GM19238 (cell line): ENCODE data around the gene PLEKHG4B.

ENCODE experiments used
- DNase-seq: peaks from one replicate; pipeline ENCODE4 v3.0.0; 2011; ENCODE audit warnings: low spot score; ENCODE audit not compliant: insufficient read length

Gene PLEKHG4B

DNA sequence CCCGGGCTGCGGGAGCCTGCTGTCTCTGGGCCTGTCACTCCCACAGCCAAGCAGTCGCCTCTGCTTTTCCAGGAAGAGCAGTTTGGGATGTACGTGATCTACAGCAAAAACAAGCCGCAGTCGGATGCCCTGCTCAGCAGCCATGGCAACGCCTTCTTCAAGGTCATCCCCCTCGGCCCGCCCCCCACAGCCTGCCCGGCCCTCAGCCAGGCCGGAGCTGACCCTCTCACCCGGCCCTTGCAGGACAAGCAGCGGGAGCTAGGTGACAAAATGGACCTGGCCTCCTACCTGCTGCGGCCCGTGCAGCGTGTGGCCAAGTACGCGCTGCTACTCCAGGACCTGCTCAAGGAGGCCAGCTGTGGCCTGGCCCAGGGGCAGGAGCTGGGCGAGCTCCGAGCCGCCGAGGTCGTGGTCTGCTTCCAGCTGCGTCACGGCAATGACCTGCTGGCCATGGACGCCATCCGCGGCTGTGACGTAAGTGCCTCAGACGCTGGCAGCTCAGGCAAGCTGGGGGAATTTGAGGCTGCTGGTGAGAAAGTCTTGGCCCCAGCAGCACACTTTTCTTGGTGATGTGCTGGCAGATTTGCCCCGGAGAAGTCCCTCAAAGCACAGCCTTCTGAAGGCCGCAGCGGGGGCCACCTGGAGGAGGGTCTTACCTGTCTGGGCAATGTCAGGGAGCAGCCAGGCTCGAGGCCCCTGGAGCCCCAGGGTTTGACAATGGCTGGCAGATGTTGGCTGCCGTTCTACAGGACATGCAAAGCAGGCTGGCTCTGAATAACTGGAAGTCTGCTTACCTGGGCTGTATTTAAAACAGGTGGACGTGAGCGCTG, 79.2 kb downstream of the PLEKHG4B start:
- DNase-seq = no peak

DNA sequence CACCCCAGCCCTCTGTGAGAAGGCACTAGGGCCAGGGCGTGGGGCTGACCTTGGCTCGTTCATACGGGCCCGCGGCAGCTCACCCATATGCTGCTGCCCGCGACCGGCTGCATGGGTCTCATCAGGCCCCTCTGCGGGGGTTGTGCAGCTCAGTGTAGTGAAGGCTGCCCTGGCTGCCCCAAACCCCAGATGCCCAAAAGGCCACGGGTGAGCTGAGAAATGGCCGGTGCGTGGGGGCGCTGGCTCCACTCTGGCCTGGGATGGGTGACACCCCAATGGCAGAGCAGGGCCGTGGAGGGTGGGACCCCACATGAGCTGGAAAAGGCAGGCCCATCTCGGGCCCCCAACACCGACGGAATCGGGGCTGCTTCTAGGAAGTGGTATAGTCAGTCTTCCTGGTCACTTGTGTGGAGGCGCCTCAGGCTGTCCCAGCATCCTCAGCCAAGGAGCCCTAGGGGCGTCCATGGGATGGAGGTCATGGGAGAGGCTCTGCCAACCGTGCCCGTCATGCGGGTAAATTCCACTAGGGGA, 79.9 kb downstream of the PLEKHG4B start:
- no peak for DNase-seq

GRCh38 chr5:172421-172820, 80.5 kb downstream of the PLEKHG4B start:
- DNase-seq = no peak

GRCh38 chr5:172841-173251, 80.9 kb downstream of the PLEKHG4B start:
- no peak for DNase-seq

GRCh38 chr5:173392-174290, 81.7 kb downstream of the PLEKHG4B start:
- no peak for DNase-seq

GRCh38 chr5:174291-174600, 82.3 kb downstream of the PLEKHG4B start:
- no peak for DNase-seq

- no peak for DNase-seq
Observed at GRCh38 chr5:174876-175465, 83.0 kb downstream of the PLEKHG4B start.

- DNase-seq = no peak
Observed at GRCh38 chr5:176296-176823, 84.4 kb downstream of the PLEKHG4B start.

- DNase-seq = no peak
Observed at GRCh38 chr5:178110-178509, 86.1 kb downstream of the PLEKHG4B start.

DNA sequence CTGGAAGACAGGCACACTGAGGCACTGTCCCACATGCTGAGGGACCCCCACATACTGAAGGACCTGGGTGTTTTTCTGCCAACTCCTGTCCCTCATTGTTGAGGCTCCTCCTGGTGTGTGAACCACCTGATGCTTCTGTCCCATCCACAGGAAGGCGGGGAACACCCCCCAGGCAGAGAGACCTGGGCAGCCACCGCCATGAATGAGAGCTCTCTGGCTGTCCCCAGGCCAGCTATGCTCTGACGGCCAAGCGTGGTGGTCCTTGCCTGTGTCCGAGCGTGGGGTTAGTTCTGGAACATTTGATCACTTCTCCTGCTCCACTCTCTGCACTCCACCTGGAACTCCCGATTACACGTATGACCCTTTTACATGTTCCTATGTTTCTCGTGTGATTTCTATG, 87.4 kb downstream of the PLEKHG4B start:
- no peak for DNase-seq

DNA sequence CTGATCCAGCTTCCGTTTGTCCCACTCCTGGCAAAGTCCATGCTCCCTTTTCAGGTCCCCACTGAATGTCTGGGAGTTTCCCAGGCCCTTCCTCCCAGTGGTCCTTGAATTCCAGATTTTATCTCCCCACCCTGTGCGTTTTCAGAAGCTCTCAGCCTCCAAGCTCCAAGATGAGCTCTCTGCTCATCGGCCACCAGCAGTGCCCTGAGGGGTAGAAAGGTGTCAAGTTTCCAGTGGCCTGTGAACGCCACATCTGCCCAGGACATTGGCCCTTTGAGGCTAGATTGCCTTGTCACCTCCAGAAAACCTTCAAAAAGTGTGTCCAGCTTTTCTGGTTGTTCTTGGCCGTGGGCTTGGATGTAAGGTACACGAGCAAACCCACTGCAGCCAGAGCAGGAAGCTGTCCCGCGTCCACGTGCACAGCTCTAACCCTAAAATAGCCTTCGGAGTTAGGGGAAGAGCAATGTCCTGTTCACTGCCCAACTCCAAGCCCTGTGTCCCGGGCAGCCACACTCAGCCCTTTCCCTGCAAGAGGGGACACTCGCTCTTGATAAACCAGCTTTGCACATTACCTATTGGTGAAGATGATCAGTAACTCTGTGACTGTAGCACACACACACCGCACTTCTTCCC, 88.4 kb downstream of the PLEKHG4B start:
- no peak for DNase-seq

- DNase-seq = no peak
Observed at GRCh38 chr5:181160-181559, 89.2 kb downstream of the PLEKHG4B start.

- DNase-seq = no peak
Observed at GRCh38 chr5:181566-181965, 89.6 kb downstream of the PLEKHG4B start.

- DNase-seq = no peak
Observed at GRCh38 chr5:182126-182525, 90.2 kb downstream of the PLEKHG4B start.

DNA sequence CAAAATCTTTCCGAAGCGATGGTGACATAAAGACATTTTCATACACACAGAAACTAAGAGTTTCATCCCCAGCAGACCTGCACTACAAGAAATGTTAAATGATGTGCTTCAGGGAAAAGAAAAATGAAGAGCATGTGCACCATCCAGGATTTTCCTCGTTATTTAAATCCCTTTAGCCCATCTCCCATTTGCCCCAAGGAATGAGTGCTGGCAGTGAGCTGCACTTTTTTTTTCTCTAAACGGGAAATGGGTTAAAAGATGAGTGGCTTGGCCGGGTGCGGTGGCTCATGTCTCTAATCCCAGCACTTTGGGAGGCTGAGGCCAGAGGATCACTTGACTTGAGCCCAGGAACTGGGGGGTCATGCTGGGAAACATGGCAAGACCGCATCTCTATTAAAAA, 92.5 kb downstream of the PLEKHG4B start:
- DNase-seq = no peak

GRCh38 chr5:185095-186070, 93.4 kb downstream of the PLEKHG4B start:
- no peak for DNase-seq

- DNase-seq = no peak
Observed at GRCh38 chr5:186091-187041, 94.4 kb downstream of the PLEKHG4B start.

DNA sequence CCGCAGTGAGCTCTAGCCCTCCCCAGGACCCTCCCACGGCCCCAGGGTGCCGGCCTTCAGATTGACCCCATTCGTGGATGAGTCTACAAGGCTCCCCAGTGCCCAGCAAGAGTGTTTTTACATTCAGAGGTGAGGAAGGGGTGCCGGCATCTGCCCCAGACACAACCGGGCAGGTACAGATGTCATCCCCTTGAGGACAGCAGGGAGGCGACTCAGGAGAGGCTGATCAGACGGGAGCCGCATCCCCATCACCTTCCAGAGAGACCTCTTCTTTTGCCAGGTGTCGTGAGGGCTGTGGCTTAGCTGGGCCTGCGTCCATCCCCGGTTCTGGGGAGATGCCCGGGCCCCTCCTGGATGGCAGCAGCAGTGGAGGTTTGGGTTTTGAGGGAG, 95.1 kb downstream of the PLEKHG4B start:
- no peak for DNase-seq
